AG20443 (cell line): ENCODE data around the gene TTLL12.

Source experiments
- DNase-seq: peaks from one replicate; pipeline ENCODE4 v3.0.0; 2012; ENCODE audit warnings: low spot score, mixed read lengths

TTLL12 gene

DNA sequence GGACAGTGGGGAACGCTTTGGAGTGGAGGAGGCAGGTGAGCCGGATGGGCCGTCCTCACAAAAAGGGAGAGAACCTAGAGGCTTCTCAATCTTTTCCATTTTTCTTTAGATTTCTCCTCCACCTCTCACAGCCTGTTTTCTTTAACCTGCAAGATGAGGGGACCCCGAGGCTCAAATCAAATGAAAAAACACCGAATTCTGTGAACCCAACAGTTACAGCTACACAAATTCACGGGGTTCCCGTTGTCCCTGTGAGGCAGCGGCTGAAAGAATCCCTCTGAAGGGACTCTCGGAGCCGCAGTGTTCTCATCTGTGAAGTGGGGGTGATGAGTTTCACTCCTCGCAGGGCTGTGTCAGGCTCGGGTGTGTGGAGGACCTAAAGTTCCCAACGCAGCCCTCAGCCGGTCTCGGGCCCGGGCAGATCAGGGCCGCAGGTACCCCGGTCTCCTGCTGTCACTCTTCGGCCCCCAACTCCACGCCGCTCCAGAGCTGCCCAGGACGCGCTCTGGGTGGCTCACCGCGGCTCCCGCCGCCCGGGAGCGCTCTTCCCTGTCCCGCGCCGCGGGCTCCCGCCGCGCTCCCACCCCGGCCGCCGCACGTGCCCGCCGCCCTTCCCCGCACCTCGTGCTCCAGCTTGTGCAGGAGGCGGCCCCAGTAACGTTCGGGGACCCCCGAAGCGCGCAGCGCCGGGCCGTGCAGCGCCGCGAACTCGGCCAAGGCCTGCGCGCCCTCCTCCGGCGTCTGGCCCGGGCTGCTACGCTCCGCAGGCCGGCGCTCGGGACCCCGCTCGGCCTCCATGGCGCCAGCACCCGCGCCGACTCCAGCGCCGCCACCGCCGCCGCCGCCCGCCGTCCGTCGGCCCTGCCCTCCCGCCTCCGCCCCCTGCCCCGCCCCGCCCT, at the start of gene TTLL12:
TTLL12 (minus strand) TSS at position 863 of the 899 bp plus-strand sequence; CDS start at position 798, 65 bp downstream.
- DNase-seq: peak; percentile 89

DNA sequence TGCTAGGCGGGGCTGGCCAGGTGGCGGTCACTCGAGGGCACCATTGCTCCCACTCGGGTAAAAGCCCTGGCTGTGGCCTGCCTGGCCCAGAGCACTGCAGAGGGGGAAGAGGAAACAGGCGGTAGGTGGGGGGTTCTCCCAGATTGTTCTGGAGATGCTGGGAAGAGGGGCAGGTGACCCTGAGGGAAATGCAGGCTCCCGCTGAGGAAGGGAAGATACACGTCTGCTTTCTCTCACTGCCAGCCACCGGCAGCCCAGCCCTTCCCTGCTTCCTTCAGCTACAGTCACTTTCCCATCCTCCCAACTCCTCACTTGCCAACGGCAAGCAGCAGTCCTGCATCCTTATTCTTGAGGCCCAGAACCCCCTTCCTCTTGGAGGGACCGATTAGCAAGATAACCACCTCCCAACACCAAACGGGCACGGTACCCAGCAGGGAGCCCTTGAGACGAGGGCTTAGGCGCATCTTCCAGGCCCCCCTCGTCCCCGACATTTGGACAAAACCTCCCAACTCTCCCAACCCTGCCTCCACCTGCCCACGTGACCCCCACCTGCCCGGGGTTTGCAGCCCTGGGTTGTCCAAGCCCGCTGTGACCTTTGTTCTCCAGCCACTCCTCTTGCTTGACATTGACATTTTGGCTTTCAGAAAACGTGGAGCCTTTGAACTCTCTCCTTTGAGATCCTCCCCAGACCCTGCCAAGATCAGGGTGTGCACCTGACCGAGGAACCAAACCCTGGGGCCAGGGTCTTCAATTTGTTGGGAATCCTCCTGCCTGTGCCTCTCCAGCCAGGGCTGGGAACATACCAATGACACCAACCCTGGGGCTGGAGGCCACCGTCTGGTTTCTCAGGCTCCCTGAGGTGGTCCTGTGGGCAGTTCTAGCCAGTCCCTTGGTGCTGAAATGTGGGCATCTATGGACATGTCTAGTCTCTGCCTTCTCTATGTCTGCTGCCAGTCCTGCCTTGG, 48.8 kb upstream of the TTLL12 start:
- DNase-seq: no peak

DNA sequence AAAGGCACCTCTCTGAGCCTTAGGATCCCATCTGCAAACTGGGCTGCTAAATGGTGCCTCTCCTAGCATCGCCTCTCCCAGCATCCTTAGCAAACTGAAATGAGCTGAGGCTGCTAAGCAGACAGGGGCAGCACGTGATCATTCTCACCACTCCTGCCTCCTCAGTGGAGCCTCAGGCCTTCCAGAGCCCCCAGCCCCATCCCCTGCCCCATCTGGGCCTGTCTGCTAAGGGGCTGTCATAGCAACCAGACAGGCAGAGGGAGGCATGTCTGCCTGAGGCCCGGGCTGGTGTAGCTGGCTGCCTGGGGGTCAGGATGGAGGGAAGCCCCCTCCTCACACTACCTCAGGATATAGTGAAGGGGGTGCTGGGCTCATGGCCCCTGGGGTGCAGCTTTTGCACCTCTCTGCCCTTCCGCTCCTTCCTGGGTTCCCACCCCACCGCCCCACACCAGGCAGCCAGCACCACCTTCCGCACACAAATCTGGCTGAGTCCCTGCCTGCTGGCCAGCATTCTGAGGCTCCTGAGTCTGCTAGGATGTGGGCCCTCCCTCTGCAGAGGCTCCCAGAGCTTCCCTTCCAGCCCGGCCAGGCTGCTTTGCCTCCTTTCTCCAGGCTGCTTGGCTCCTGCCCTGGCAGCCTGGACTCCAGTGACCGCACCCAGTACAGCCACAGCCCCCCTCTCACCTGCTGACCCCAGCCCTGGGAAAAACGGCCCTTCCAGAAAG, 47.5 kb upstream of the TTLL12 start:
- no peak for DNase-seq

DNA sequence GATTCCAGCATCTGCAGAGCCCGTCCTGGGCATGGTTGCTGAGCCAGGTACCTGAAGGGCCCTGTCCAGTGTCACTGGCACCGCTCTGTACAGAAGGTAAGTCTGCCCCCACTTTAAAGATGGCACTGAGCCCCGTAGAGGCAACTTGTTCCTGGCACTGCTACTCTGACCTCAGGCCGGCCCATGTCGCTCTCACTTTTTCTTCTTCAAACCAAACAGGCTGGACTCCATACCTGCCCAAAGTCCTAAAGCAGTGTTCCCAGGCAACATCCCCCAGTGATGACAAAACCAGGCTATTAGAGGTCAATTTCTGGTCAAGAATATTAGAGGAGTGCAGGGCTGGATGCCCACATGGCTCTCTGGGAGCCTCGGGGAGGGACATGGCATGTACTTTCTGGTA, 46.6 kb upstream of the TTLL12 start:
- DNase-seq: no peak

DNA sequence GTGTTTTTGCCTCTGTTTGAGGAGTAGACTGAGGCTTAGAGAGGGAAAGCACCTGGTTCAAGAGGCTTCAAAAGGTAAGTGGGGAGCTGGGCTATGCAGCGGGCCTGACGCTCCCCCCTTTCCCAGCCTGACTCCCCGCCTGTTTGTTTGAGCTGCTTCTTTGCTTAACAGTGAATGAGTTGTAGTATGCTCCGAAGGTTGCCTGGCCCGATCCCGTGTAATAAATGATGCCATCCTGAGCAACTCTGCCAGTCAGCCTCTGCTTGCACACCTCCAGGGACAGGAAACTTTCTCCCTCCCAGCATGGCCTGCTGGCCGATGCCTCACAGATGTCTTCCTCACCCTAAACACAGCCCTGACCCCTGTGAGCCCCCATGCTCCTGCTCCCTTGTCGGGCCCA, 45.5 kb upstream of the TTLL12 start:
- DNase-seq: no peak

DNA sequence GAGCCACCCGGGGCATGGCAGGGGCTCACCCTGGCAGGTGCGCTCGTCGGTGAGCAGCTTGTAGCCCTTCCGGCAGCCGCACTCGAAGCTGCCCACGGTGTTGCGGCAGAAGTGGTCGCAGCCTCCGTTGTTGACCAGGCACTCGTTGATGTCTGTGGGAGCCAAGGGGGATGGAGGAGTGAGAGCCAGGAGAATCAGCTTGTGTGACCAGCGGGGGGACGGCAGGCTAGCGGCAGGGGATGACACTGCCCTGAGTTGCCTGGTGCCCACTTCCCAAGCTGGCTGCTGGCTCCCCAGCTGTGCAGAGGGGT, 44.7 kb upstream of the TTLL12 start:
- no peak for DNase-seq

DNA sequence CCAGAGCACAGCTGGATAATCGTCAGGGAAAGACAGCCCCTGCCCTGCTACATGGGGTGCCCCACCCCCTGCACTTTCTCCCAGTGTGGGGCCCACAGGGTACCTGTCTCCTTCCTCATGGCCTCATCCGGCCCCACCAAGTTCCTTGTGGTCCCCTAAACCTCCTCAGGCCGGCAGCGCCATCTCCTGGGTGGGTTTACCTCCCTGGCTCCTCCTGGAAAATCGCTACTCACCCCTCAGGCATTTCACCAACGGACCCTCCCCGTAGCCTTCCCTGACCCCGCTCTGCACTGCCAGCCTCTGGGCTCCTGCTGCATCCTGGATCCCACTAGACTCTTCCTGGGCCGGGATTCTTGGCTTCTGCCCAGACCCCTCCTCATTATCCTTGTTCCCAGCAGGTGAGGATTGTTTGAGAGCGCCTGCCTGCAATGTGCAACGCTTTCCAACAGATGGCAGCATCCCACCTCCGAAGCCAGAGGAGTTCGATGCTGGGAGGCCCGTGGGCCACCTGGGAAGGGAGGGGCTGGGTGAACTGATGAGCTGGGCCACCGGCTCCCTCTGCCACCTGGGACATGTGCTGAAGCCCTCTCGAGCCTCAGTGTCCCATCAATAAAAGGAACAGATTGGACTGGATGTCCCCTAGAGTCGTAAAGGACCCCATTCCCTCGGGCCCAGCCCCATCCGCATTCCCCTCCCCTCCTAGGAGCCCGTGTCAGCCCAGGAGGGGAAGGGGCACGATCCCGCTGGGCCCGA, 44.2 kb upstream of the TTLL12 start:
- DNase-seq: peak; percentile 78

DNA sequence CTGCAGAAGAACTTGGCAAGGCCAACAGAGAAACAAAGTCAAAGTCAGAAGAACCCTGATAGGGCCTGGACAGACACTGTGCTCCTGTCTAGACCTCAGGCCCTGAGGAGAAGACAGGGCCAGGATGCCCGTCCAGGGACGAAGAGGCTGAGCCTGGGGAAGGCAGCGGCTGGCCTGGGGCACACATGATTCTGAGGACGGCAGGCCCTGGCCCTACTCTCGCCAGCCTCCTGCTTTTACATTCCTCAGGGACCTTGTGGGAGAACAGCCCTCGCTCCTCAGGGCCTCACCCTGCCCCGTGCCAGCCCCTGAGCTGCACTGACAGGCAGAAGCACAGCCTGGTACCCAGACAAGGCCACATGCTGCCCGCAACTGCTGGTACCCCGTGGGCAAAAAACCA, 43.6 kb upstream of the TTLL12 start:
- DNase-seq: no peak

DNA sequence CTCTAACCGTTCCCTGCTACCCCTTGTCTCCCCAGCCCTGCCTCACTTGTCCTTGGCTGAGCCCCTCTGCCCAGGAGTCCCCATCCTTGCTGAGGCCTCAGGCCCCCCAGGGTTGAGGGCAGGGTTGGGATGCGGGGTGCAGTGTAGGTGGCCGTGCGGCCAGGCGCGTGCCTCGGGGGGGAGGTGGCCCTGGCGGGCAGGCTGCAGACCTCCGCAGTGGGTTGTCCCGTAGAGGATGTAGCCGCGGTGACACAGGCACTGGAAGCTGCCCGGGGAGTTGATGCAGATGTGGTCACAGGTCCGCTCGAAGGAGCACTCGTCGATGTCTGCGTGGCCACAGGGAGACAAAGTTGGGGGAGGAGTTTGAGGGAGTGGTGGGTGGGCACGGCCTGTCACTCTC, 41.9 kb upstream of the TTLL12 start:
- DNase-seq: no peak

DNA sequence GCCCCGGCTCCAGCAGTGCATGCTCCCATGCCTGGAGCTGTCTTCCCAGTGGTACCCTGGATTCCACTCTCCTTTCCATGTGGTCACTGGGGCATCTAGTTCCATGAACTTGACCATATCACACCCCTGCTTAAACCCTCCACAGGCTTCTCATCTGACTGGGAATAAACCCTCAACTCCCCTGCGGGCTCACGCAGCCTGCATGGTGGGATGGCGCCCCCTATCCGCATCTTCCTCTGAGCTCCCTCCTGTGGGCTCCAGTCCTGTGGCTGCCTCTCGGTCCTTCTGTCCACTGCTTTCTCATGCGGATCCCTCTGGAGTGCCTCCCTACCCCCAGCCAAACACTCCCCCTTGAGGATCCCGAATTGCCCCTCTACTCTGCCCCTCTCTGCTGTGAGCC, 41.4 kb upstream of the TTLL12 start:
- DNase-seq: peak; percentile 38

DNA sequence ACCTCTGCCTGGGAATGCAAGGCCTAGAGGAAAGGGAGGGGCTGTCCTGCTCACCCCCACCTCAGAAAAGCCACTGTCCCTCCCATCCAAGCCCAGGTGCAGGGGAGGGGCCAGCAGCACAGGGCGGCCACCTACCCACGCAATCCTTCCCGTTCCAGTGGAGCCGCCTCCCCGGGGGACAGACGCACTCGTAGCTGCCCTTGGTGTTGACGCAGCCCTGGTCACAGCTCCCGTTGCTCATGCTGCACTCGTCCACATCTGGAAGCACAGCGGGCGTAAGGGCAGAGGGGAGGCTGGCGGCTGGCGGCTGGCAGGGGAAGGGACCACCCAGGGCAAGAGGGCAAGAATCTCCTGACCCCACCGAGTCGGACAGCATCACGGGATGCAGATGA, 40.3 kb upstream of the TTLL12 start:
- DNase-seq: peak; percentile 77

DNA sequence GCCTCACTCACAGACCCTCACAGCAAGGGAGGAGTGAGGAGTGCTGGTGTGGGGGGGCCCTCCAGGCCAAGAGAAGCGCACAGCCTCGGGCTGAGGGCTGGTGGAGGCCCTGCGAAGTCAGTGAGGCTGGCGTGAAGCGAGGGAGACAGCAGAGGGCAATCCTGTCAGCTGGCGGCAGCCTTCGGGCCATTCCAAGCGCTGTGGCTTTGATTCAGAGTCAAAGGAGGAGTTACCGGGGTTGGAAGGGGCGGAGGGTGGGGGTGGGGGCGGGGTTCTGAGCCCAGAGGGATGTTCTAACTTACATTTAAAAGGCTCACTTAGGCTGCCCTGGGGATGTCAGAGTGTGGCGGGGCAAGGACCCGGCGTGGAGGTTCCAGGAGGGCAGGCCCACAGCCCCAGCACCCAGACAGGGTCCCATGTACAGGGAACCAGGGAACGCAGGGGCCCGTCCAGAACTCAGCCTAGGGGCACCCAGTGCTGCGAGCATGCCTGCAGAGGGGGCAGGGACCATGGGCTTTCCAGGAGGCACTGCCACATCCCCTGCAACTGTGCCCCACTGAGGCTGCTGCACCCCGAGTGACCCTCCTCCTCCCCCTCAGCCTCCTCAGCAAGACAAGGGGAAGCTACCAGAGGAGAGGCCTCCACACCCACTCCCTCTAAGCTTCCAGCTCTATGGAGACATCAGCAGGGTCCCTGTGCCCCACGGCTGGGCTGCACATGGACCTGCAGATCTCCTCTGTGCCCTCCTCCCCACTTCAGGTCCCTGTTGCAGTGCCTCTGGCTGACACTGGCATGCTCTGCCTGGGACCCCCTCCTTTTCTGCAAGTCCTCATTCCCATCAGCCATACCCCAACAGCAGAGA, 39.7 kb upstream of the TTLL12 start:
- peak; percentile 69 for DNase-seq

DNA sequence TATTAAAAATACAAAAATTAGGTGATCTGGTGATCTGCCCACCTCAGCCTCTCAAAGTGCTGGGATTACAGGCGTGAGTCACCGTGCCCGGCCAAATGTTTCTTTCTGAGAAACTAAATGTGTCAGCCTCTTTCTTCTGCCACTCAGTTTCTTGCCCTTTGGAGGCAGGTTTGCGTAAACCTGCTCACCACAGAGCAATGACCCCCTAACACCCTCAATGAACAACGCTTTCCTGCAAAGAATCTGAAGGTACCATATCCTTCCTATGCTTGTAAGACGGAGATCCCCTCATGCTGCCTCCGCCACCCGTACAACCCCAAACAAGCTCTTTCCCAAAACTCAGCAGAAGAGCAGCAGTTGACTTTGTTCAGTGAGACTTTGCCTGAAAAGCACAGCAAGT, 38.7 kb upstream of the TTLL12 start:
- DNase-seq: no peak

DNA sequence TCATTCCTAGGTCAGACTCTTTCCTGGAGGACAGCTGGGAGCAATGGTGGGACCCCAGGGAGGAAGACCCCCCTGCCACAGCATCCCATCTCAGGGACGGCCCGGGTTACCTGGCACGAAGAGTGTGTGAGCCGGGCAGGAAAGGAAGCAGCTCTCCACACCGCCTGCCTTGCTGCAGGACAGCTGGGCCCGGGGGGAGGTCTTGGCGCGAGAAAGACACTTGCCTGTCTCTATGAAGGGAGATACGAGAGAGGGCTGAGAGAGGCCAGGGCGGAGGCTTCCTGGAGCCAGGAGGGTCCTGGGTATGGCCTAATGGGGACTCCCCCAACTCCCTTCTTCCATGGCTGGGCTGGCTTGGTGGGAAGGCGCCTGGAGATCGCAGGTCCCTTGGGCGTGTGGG, 36.1 kb upstream of the TTLL12 start:
- DNase-seq: no peak

DNA sequence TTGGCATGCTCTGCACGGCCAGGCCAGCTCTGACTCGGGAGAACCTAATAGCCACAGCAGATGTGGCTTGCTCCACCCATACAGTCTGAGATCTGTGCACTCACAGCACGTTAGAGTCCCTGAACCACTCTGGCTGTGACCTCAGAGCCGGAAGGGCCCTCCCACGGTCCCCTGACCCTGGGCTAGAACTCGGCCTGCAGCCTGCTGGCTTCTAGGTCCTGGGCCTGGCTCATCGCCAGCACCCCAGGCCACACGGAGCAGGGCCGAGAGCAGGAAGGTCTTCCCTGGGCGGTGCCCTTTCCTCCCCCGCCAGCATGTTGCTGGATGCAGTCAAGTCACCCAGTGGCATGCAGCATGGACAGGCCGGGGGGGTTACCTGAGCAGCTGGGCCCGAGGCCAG, 35.3 kb upstream of the TTLL12 start:
- DNase-seq: peak; percentile 37

DNA sequence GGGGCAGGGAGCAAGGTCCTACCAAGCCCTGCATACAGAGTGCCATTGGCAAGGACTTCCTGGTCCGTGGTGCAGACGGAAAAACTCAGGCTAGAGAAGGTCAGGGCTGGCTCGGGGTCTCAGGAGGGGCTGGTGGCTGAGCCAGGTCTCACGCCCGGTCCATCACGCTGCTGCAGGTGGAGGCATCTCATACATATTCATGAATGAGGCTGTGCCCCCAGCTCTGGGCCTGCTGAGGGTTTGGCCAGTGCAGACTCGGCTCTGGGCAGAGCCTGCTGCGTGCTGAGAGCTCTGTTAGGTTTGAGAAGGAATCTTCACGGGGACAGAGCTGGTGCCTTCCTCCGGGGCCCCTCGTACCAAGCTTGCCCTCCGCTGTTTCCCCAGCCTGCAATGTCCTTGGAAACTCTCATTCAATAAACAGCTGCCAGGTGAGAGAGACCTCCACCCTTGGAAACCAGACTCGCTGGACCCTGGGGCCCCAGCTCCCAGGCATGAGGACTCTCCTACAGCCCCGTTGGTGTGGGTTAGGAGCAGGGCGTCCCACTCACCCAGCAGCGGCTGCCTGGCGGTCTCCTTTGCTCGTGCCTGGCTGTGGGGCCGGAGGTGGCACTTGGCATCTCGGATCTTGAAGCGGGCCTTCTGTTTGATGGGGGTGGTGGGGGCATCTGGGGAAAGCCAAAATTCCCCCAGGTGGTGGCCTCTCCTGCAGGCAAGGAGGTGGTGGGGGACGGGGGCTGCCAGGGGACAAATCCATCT, 33.9 kb upstream of the TTLL12 start:
- DNase-seq: no peak

DNA sequence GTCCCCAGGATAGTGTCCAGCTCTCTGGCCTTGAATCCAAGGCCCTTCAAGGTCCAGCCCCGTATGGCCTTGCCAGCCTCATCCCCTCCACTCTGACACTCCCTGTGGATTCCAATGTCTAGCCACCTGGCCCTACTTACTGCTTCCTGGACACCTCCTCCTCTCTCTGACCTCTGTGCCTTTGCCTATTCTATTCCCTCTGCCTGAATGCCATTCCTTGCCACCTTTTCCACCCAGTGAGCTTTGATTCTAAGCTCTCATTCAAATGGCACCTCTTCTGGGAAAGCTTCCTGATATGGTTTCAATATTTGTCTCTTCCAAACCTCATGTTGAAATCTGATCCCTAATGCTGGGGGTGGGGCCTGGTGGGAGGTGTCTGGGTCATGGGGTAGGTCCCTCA, 31.9 kb upstream of the TTLL12 start:
- DNase-seq: no peak

DNA sequence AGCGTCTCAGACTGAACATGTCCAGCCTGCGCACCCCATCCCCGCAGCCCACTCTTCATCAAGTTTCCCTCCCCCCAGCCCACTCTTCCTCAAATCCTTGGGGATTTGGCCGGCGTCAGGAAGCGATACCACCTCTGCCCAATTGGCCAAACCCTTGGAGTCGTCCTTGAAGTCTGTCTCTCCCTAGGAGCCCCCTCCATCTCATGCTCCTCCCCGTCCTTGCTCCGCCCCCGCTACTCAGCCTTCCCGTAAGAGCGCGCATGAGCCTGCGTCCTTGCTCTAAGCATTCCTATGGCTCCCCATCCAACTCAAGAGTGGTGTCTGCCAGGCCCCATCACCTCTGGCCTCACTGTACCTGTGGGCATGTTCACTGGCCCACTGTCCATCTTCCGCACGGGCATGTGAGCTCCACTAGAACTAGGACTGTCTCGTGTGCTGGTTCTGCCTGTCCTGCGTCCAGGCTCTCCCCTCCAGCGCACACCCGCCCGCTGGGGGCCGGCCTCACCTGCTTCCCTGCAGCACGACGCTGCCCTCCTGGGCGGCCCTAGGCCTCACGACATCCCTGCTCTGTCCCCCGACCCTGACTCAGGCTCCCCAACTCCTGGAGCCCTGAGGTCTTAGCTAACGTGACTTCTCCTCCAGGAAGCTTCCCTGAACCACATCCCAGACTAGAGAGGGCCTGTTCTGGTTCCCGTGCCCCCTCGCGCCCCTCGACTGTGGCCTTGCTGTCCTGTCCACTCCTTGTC, 30.5 kb upstream of the TTLL12 start:
- no peak for DNase-seq

DNA sequence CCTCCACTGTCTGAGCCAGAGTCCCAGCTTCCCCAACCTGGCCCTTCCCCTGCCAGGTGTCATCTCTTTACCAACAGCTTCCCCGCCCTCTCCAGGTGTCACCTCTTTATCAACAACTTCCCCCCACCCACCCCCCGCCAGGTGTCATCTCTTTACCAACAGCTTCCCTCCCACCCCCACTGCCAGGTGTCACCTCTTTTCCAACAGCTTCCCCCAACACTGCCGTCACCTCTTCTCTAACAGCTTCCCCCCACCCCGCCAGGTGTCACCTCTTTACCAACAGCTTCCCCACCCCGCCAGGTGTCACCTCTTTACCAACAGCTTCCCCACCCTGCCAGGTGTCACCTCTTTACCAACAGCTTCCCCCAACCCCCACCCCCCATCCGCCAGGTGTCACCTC, 29.8 kb upstream of the TTLL12 start:
- no peak for DNase-seq
